PFSK-1 (cell line): ENCODE measurements around the gene ZBTB5.

Source experiments
- POLR2AphosphoS5 ChIP-seq: IDR thresholded peaks from 2 replicates; pipeline ENCODE4 v1.6.1; 2012; ENCODE audit warnings: low read depth, mild to moderate bottlenecking, control low read depth, low read length, moderate library complexity
- TAF1 ChIP-seq: IDR thresholded peaks from 2 replicates; pipeline ENCODE4 v1.6.1; 2012; ENCODE audit warnings: low read length, control low read depth, borderline replicate concordance; ENCODE audit not compliant: insufficient read depth
- TF ChIP-seq, protein P1 (sequence below), 2 experiments: IDR thresholded peaks; 2 replicates each; pipeline versions ENCODE4 v1.6.1 to v1.8.0; 2011 to 2012; ENCODE audit warnings: low read depth in 2 of 2, low read length in 2 of 2, control low read depth in 1 of 2, inconsistent platforms in 1 of 2, mild to moderate bottlenecking in 1 of 2, moderate library complexity in 1 of 2; ENCODE audit not compliant: insufficient read depth in 1 of 2

GRCh38 chr9:37474438-37474837, 9.2 kb upstream of the ZBTB5 start:
- TF ChIP-seq, protein P1, sequence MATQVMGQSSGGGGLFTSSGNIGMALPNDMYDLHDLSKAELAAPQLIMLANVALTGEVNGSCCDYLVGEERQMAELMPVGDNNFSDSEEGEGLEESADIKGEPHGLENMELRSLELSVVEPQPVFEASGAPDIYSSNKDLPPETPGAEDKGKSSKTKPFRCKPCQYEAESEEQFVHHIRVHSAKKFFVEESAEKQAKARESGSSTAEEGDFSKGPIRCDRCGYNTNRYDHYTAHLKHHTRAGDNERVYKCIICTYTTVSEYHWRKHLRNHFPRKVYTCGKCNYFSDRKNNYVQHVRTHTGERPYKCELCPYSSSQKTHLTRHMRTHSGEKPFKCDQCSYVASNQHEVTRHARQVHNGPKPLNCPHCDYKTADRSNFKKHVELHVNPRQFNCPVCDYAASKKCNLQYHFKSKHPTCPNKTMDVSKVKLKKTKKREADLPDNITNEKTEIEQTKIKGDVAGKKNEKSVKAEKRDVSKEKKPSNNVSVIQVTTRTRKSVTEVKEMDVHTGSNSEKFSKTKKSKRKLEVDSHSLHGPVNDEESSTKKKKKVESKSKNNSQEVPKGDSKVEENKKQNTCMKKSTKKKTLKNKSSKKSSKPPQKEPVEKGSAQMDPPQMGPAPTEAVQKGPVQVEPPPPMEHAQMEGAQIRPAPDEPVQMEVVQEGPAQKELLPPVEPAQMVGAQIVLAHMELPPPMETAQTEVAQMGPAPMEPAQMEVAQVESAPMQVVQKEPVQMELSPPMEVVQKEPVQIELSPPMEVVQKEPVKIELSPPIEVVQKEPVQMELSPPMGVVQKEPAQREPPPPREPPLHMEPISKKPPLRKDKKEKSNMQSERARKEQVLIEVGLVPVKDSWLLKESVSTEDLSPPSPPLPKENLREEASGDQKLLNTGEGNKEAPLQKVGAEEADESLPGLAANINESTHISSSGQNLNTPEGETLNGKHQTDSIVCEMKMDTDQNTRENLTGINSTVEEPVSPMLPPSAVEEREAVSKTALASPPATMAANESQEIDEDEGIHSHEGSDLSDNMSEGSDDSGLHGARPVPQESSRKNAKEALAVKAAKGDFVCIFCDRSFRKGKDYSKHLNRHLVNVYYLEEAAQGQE (IDR thresholded peaks at IDR 0.05; ENCODE audit: insufficient read depth in 1 of 2, low read depth in 2 of 2, low read length in 2 of 2) = no peak
- TF ChIP-seq POLR2AphosphoS5 = no peak
- TF ChIP-seq TAF1 = no peak
